Heart left ventricle (tissue), 16 donors: ENCODE measurements around the gene FAR2. TPM values are rescaled to one million over a fixed set of nuclear protein-coding genes. Genes with fewer than 3 reads are reported as not detected.

Experiments
- ATAC-seq, 4 donors: fragments of 200-7000 bp; cut with Tn5 transposase; one replicate each; pipeline ENCODE4 v1.9.1; 2020 to 2022; ENCODE audit warnings: moderate library complexity in 4 of 4, mild to moderate bottlenecking in 3 of 4, moderate number of reproducible peaks in 1 of 4
- DNase-seq, 5 donors: peaks; one replicate each; pipeline ENCODE4 v3.0.0-alpha.2; 2020
- H3K27ac ChIP-seq, 12 donors: fragments of 200-600 bp; sonication (generic) in 4 of 12; one replicate each; pipeline versions ENCODE4 v1.5.0 to v1.8.0; 2016 to 2022; ENCODE audit warnings: mild to moderate bottlenecking in 2 of 12
- H3K27me3 ChIP-seq, 9 donors: fragments of 200-600 bp; sonication (generic) in 2 of 9; one replicate each; pipeline versions ENCODE4 v1.5.1 to v1.8.0; 2016 to 2022; ENCODE audit warnings: mild to moderate bottlenecking in 3 of 9
- H3K36me3 ChIP-seq, 9 donors: fragments of 200-600 bp; sonication (generic) in 2 of 9; one replicate each; pipeline versions ENCODE4 v1.5.0 to v1.8.0; 2018 to 2022; ENCODE audit warnings: mild to moderate bottlenecking in 2 of 9
- H3K4me1 ChIP-seq, 12 donors: fragments of 200-600 bp; sonication (generic) in 4 of 12; one replicate each; pipeline versions ENCODE4 v1.5.0 to v1.8.0; 2016 to 2022; ENCODE audit warnings: mild to moderate bottlenecking in 3 of 12
- H3K4me3 ChIP-seq, 12 donors: fragments of 200-600 bp; sonication (generic) in 4 of 12; one replicate each; pipeline versions ENCODE4 v1.5.0 to v1.8.0; 2017 to 2022; ENCODE audit warnings: mild to moderate bottlenecking in 9 of 12, moderate library complexity in 4 of 12
- H3K9me3 ChIP-seq, 12 donors: fragments of 200-600 bp; sonication (generic) in 4 of 12; one replicate each; pipeline versions ENCODE4 v1.5.0 to v1.8.0; 2016 to 2022; ENCODE audit warnings: mild to moderate bottlenecking in 1 of 12
- CTCF ChIP-seq, 12 donors: fragments of 200-600 bp; sonication (generic) in 4 of 12; IDR thresholded peaks; one replicate each; pipeline versions ENCODE4 v1.5.0 to v1.8.0; 2018 to 2022; ENCODE audit warnings: antibody characterized with exemption in 12 of 12, mild to moderate bottlenecking in 5 of 12
- POLR2A ChIP-seq, 2 donors: fragments of 450-650 bp; IDR thresholded peaks; one replicate each; pipeline ENCODE4 v1.6.1; 2017; ENCODE audit warnings: antibody characterized with exemption in 2 of 2, mild to moderate bottlenecking in 2 of 2, moderate library complexity in 2 of 2
- WGBS, 4 donors: extraction: QIAGEN DNeasy Blood & Tissue Kit in 2 of 4; methylation state at CpG; one replicate each; pipeline versions ENCODE4 v1.1.5 to v1.1.7; 2013 to 2018; 5-methylcytosine and 5-hydroxymethylcytosine counted together
- intact Hi-C, 10 donors: fragments of 100-400 bp; cut with DNase I; formaldehyde crosslinking; loops; one replicate each; pipeline versions ENCODE4 v1.11.1 to v1.14.2; 2022
- polyA plus RNA-seq, 2 donors: library from polyadenylated mRNA; stranded (reverse); fragments of 200-250 nt; gene quantifications; one replicate each; pipeline ENCODE4 v1.2.3, GENCODE V29; 2013
- total RNA-seq, 9 donors: library from RNA; depleted of rRNA in 2 of 9; stranded (reverse); fragments of >200 nt in 2 of 9; fragmentation: NEBNext Ultra II Directional in 3 of 9; extraction: Animal tissue kit (Norgen Biotek cat#: 25700) in 3 of 9; gene quantifications; one replicate each; pipeline versions ENCODE4 v1.1.0 to v1.2.4, GENCODE V29; 2016 to 2023
- donor health status: ischemic (EF 13 %, LVEDD 7.1; RV severe dilation, severe dysfunction).
- donor health status: healthy with polysubstance abuse.
- donor health status: DM: no; HTN: yes; CAD: no.
- donor health status: DM: no; HTN: no; CAD: no.
- donor health status: ischemic (EF 25% LVEDD 6.9; RV normal size, moderate dysfunction).
- donor health status: ischemic (EF 25% LVEDD 5.7; RV mildly dilated, moderate dysfunction).
- donor health status: healthy.
- donor health status: DM: yes; HTN: yes; CAD: no.
- donor health status: ischemic (EF 35%, LVEDD 5.7; RV mildly dilated, moderate dysfunction).
- donor health status: nonischemic (EF 11% LVEDD 7.7; RV severe dilation, severe dysfunction).
- donor health status: DM: yes; HTN: yes; CAD: no.
- donor health status: PGD.
- donor health status: ischemic (EF 29% LVEDD 5.4; RV normal size, mild dysfunction).
- donor health status: nonischemic (EF 23%, LVEDD 6.1; RV moderate dilation, normal function).

Gene FAR2
- total and polyA plus RNA-seq, 11 donors = 1.1 to 11.6 (median 3.0) TPM

GRCh38 chr12:29306266-29306665 lies 157.2 kb downstream of the FAR2 start:
- DNase-seq = no peak
- Histone ChIP-seq H3K4me1 (peaks cover 0 to 7% (median 0%) of the 10 kb centered on the region in 12 donors), H3K27me3 (no peaks in the 10 kb centered on the region), H3K9me3 (no peaks in the 10 kb centered on the region), H3K36me3 (peaks cover 0 to 8% (median 0%) of the 10 kb centered on the region in 9 donors), H3K4me3 (no peak overlapping the region), H3K27ac (no peak overlapping the region)
- no peak for ATAC-seq
- intact Hi-C loops = no loop called here
- 50 to 99% (median 98%) methylated on average over 2 of the region's 2 CpGs for WGBS, 4 donors
- TF ChIP-seq CTCF (IDR thresholded peaks at IDR 0.05) = no peak
- no peak for TF ChIP-seq POLR2A (IDR thresholded peaks at IDR 0.05)

GRCh38 chr12:29306682-29307081 lies 157.6 kb downstream of the FAR2 start:
- H3K27me3 ChIP-seq = no peaks in the 10 kb centered on the region
- H3K9me3 ChIP-seq = no peaks in the 10 kb centered on the region
- DNase-seq (no peak), ATAC-seq (no peak)
- no peak overlapping the region for H3K4me3 ChIP-seq
- H3K27ac ChIP-seq = no peak overlapping the region
- intact Hi-C loops = no loop called here
- peaks cover 0 to 8% (median 0%) of the 10 kb centered on the region in 9 donors for H3K36me3 ChIP-seq
- WGBS, 4 donors = 64 to 81% (median 73%) methylated on average over 2 of the region's 2 CpGs
- TF ChIP-seq CTCF (IDR thresholded peaks at IDR 0.05) (no peak), POLR2A (IDR thresholded peaks at IDR 0.05) (no peak)
- H3K4me1 ChIP-seq = peaks cover 0 to 7% (median 0%) of the 10 kb centered on the region in 12 donors

- intact Hi-C loops = no loop called here
- WGBS, 4 donors = 61 to 91% (median 86%) methylated on average over 4 of the region's 4 CpGs
- Histone ChIP-seq H3K4me1 (peaks cover 0 to 6% (median 0%) of the 10 kb centered on the region in 12 donors), H3K27ac (no peak overlapping the region), H3K27me3 (no peaks in the 10 kb centered on the region), H3K9me3 (no peaks in the 10 kb centered on the region), H3K36me3 (peaks cover 0 to 11% (median 0%) of the 10 kb centered on the region in 9 donors), H3K4me3 (no peak overlapping the region)
- no peak for ATAC-seq
- DNase-seq = no peak
- TF ChIP-seq POLR2A (IDR thresholded peaks at IDR 0.05) = no peak
- peak in 10 of 12 donors; percentile 13 to 51 (median 35) for TF ChIP-seq CTCF (IDR thresholded peaks at IDR 0.05)
Observed at GRCh38 chr12:29309320-29309902, 160.3 kb downstream of the FAR2 start.

GRCh38 chr12:29310899-29311298 lies 161.8 kb downstream of the FAR2 start:
- H3K36me3 ChIP-seq = peaks cover 0 to 11% (median 0%) of the 10 kb centered on the region in 9 donors
- H3K27ac ChIP-seq = no peak overlapping the region
- H3K4me3 ChIP-seq = no peak overlapping the region
- DNase-seq (no peak), ATAC-seq (no peak)
- WGBS, 4 donors = 94 to 98% (median 97%) methylated on average over 4 of the region's 4 CpGs
- H3K4me1 ChIP-seq = peaks cover 0 to 17% (median 0%) of the 10 kb centered on the region in 12 donors
- intact Hi-C loops = loop anchor here in 1 of 10 donors (10.0 kb wide), 1 partner anchor 156 kb away; no protein-coding TSS in a partner anchor
- TF ChIP-seq POLR2A (IDR thresholded peaks at IDR 0.05) (no peak), CTCF (IDR thresholded peaks at IDR 0.05) (no peak)
- H3K9me3 ChIP-seq = no peaks in the 10 kb centered on the region
- no peaks in the 10 kb centered on the region for H3K27me3 ChIP-seq
